Adipocyte (in vitro differentiated cells): ENCODE measurements around the gene ISCU.

Experiments used
- DNase-seq: peaks from one replicate; pipeline ENCODE4 v3.0.0-alpha.2; 2015; ENCODE audit warnings: low read depth
- H3K27me3 ChIP-seq: replicated peaks from 2 replicates; pipeline ENCODE4 v1.7.0; 2013; ENCODE audit warnings: mild to moderate bottlenecking, low read length, moderate library complexity; ENCODE audit not compliant: control insufficient read depth, insufficient read depth
- H3K36me3 ChIP-seq: 2 replicates; pipeline ENCODE4 v1.7.0; 2013; ENCODE audit warnings: low read length, mild to moderate bottlenecking, moderate library complexity; ENCODE audit not compliant: control insufficient read depth, insufficient read depth, severe bottlenecking
- H3K4me1 ChIP-seq: 2 replicates; pipeline ENCODE4 v1.7.0; 2013; ENCODE audit warnings: mild to moderate bottlenecking, low read length, moderate library complexity; ENCODE audit not compliant: control insufficient read depth, insufficient read depth
- H3K4me3 ChIP-seq: 2 replicates; pipeline ENCODE4 v1.7.0; 2013; ENCODE audit warnings: mild to moderate bottlenecking, low read length, moderate library complexity
- H3K9ac ChIP-seq: 2 replicates; pipeline ENCODE4 v1.7.0; 2013; ENCODE audit warnings: mild to moderate bottlenecking, low read length, moderate library complexity
- H3K9me3 ChIP-seq: 2 replicates; pipeline ENCODE4 v1.7.0; 2013; ENCODE audit warnings: mild to moderate bottlenecking, low read length, moderate library complexity; ENCODE audit not compliant: control insufficient read depth

The ISCU gene

DNA sequence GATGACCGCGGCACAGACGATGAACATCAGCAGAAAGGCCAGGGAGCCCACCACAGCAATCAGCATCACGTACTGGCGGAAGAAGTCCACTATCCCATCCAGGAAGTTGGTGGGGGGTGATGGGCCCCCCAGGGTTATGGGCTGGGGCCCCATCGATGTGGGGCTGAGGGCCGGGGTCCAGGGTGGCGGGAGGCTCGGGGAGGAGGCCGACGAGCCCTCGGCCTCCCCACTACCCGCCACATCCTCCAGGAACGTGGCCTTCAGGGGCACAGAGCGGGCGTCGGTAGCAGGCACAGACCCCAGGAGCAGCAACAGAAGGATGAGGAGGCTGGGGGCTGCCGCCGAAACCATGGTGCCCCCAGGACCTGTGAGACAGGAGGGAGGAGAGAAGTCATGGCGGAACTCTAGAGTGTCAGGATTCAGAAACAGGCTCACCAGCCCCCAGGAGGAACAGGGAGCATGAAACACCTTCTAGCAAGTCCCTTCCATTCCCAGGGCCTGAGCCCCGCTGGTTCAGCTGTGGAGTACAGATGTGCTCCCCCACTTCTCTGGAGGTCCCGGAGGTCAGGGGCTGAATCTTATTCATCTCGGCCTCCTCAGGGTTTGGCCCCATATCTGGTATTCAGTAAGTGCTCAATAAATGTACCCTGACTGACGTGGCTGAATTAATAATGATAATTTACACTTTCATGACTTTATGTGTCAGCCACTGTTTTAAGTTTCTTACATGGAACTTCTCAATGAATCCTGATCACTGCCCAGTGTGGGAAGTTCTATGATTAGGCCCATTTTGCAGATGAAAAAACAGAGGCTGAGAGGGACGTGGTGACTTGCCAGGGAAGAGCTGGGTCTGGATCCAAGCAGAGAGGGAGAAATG is 29.9 kb downstream of the ISCU start:
- no peaks in the 10 kb centered on the region for H3K27me3 ChIP-seq
- peaks cover 52% of the 10 kb centered on the region for H3K4me1 ChIP-seq
- DNase-seq: no peak
- H3K4me3 ChIP-seq: no peak overlapping the region
- no peaks in the 10 kb centered on the region for H3K9me3 ChIP-seq
- peaks cover 36% of the 10 kb centered on the region for H3K36me3 ChIP-seq
- H3K9ac ChIP-seq: no peak overlapping the region

DNA sequence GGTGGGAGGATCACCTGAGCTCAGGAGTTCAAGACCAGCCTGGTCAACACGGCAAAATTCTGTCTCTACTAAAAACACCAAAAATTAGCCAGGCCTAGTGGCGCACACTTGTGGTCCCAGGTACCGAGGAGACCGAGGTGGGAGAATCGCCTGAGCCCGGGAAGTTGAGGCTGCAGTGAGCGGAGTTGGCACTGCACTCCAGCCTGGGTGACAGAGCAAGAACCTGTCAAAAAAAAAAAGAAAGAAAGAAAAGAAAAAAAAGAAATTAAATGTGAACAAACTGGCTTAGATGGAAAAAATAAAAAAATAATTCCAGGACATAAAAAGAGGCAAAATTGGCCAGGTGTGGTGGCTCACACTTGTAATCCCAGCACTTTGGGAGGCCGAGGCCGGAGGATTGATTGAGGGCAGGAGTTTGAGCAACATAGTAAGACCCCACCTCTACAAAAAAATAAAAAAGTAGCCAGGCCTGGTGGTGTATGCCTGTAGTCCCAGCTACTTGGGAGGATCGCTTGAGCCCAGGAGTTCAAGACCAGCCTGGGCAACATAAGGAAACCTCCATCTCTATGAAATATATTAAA is 32.0 kb downstream of the ISCU start:
- Histone ChIP-seq H3K4me1 (peaks cover 50% of the 10 kb centered on the region), H3K36me3 (peaks cover 36% of the 10 kb centered on the region), H3K9ac (peak overlapping the region; percentile 97), H3K4me3 (peak overlapping the region; percentile 94), H3K27me3 (no peaks in the 10 kb centered on the region), H3K9me3 (no peaks in the 10 kb centered on the region)
- no peak for DNase-seq

DNA sequence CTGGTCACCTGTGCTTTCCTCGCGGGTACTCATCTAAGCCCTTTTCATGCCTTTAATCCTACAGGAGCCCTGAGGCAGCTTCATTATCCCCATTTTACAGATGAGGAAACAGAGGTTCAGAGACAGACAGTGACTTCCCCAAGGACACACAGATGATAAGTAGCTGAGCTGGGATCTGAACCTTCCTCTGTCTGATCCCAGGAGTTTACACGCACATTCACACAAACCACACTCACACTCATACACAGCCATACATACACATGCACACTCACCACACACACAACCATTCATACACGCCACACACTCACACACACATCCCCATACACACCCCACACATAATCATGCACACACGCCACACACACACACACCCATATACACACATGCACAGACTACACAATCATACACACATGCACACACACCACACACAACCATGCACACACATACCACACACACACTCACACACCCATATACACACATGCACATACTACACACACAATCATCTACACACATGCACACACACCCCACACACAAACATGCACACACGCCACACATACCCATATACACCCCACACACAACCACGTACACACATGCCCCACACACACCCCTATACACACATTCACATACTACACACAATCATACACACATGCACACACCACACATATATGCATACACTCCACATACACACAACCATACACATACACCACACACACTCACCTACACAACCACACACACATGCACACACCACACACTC is 32.7 kb downstream of the ISCU start:
- Histone ChIP-seq H3K9me3 (no peaks in the 10 kb centered on the region), H3K9ac (peak overlapping the region; percentile 97), H3K27me3 (no peaks in the 10 kb centered on the region), H3K36me3 (peaks cover 36% of the 10 kb centered on the region), H3K4me1 (peaks cover 43% of the 10 kb centered on the region), H3K4me3 (peak overlapping the region; percentile 94)
- DNase-seq: no peak

DNA sequence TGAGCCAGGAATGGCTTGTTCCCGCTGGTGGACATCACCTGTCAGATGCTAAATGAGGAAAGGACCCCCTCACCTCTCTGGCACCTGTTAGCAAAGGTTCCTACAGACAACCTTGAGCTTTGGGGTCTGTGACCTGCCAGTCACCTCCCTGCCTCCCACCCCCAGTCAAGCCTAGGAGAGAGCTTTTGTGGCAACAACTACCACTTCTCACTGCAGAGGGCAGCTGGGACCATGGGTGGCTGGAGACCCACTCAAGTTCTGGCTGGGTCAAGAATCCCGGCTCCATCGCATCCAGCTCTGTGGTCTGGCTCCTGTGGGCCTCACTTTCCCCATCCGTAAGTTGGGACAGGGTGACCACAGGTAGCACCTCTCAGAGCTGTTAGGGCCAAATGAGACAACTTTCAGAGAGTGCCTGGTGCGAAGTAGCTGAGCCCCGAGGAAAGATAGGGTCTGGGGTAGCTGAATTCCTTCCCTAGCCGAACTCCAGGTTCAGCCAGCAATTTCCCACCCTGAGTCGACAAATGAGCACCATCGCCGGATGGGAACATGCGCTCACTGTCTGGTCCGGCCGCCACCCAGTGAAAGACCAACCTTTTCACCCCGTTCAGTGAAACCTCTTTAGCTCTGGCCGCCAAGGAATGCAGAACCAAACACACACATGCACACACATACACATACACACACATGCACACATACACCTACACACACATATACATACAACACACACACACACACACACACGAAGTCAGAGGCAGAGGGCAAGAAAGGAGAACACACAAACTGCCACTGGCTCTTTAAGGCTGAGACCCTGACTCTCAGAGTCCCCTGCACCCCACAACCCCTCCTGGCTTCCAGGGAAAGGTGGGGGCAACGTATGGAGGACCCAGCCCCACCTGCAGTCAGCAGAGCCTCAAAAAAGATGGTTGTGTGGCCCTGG is 33.6 kb downstream of the ISCU start:
- DNase-seq: peak; percentile 45
- H3K9ac ChIP-seq: peak overlapping the region; percentile 97
- peak overlapping the region; percentile 94 for H3K4me3 ChIP-seq
- peaks cover 35% of the 10 kb centered on the region for H3K36me3 ChIP-seq
- peaks cover 35% of the 10 kb centered on the region for H3K4me1 ChIP-seq
- H3K27me3 ChIP-seq: no peaks in the 10 kb centered on the region
- H3K9me3 ChIP-seq: no peaks in the 10 kb centered on the region

DNA sequence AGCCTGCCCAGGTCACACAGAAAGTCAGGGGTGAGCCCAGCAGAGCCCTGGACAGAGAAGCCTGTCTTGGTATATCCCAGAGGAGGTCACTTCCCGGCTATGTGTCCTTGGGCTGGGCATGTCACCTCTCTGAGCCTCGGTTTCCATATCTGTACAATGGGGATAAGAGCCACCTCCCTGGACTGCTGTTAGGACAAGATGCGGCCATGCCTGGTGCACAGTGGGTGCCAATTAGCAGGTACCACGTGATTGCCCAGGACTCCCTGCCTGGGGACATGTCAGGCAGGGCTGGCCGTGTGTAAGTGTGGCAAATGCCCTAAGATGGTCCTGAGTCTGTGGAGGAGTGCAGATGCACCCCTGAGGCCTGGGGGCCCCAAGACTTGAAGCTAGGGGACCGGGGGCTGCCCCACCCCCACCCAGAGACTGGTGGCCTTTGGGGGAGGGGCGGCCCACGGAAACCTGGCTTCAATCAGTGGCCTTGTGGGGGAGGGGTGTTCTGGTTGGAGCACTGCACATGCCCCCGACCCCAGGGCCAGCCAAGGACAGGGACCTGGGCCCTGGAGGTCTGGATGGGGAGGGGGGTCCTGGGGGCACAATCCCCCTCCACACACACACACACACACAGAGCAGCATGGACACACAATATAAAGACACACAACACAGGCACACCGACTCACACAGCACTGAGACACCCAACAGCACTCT is 34.6 kb downstream of the ISCU start:
- Histone ChIP-seq H3K9ac (peak overlapping the region; percentile 97), H3K4me3 (peak overlapping the region; percentile 94), H3K4me1 (peaks cover 33% of the 10 kb centered on the region), H3K9me3 (no peaks in the 10 kb centered on the region), H3K27me3 (no peaks in the 10 kb centered on the region), H3K36me3 (peaks cover 25% of the 10 kb centered on the region)
- DNase-seq: peak; percentile 51

DNA sequence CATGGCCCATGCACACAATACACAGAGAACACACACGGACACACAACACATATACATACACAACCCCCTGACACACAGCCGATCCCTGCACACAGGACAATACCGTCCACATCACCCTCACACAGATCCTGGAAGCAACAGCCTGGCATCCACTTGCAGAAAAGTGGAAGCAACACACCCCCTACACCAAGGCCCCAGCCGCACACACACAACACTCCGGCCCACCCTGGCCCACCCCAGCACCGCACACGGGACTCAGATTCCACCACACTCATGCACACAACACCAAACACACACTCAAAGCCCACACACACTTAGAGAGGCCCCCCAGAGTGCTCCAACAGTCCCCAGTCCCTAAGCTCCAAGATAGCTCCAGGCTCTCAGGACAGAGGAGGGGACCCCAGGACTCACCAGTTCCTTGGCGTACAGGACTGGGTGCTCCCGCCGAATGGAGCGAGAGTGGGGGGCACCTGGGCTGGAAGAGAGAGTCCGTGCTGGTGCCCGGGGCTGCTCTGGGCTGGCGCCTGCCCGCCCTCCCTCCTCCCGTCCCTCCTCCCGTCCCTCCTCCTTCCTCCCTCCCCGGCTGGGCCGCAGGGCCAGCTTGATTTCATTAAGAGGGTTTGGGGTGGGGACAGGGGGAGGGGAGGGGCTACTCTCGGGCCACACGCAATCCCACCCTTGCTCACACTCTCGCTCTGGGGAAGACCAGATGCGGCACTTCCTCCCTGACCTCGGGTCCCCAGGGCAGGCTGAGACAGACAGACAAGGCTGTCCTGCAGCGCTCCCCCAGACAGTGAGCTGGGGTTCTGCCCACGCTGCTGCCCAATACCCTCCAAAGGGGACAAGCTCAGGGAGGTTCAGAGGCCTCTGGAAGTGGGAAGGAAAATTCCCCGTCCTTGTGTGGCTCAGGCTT is 35.4 kb downstream of the ISCU start, which contains the start of gene TMEM119:
TSS of gene TMEM119 (minus strand) at position 526 of the 913 bp plus-strand sequence. CDS start 5,701 bp downstream, outside the sequence.
- Histone ChIP-seq H3K9me3 (no peaks in the 10 kb centered on the region), H3K27me3 (no peaks in the 10 kb centered on the region), H3K36me3 (peaks cover 17% of the 10 kb centered on the region), H3K9ac (peak within 1 kb of the TSS; percentile 97), H3K4me3 (peak within 1 kb of the TSS; percentile 94), H3K4me1 (peaks cover 33% of the 10 kb centered on the region)
- peak; percentile 88 for DNase-seq

DNA sequence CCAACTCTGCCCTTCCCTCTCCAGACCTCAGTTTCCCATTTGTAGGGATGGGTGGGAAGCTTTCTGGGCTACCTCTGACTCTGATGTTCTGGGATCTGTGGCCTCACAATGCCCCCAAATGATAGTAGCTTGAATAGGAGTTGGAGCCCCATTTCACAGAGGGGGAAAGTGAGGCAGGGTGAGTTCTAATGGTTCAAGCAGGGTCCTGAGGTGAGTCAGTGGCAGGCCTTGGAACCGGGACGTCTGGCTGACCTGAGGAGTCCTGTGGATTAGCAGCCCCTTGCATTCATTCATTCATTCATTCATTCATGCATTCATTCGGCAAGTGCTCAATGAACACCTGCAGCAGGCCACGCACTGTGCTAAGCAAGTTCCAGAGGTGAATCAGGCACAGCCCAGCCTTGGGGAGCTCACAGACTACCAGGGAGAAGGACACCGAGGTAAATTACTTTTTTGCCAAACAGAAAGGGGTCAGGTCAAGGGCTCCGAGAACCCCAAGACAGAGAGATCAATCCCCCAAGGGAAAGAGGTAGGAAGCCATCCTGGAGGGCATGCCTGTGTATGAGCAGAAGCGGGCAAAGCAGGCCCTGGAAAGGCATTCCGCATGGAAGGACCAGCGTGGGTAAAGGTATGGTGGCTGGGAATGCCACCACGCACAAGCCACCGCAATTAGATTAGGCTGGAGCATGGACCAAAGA is 36.3 kb downstream of the ISCU start:
- no peak for DNase-seq
- H3K9me3 ChIP-seq: no peaks in the 10 kb centered on the region
- H3K27me3 ChIP-seq: no peaks in the 10 kb centered on the region
- H3K4me3 ChIP-seq: peak overlapping the region; percentile 65
- peak overlapping the region; percentile 77 for H3K9ac ChIP-seq
- H3K36me3 ChIP-seq: peaks cover 8% of the 10 kb centered on the region
- H3K4me1 ChIP-seq: peaks cover 27% of the 10 kb centered on the region

DNA sequence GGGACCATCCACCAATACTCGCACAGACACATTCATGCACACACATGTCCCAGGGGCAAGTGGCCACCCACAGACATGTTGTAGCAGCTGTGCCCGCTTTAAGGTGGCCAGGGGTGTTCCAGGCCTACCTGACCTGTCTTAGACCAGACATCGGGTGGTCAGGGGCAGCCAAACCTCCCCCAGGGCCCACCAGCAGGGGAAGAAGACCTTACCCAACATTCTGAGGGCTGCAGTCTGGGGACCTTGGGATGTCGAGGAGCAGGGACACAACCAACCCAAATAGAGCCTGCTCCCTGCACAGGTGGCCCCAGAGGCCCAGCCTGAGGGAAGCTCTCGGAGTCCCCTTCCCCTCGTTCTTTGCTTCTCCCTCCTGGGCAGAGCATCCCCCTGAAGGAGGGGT is 37.1 kb downstream of the ISCU start:
- H3K36me3 ChIP-seq: no peaks in the 10 kb centered on the region
- no peaks in the 10 kb centered on the region for H3K27me3 ChIP-seq
- H3K9me3 ChIP-seq: no peaks in the 10 kb centered on the region
- DNase-seq: no peak
- no peak overlapping the region for H3K9ac ChIP-seq
- peaks cover 19% of the 10 kb centered on the region for H3K4me1 ChIP-seq
- H3K4me3 ChIP-seq: no peak overlapping the region

DNA sequence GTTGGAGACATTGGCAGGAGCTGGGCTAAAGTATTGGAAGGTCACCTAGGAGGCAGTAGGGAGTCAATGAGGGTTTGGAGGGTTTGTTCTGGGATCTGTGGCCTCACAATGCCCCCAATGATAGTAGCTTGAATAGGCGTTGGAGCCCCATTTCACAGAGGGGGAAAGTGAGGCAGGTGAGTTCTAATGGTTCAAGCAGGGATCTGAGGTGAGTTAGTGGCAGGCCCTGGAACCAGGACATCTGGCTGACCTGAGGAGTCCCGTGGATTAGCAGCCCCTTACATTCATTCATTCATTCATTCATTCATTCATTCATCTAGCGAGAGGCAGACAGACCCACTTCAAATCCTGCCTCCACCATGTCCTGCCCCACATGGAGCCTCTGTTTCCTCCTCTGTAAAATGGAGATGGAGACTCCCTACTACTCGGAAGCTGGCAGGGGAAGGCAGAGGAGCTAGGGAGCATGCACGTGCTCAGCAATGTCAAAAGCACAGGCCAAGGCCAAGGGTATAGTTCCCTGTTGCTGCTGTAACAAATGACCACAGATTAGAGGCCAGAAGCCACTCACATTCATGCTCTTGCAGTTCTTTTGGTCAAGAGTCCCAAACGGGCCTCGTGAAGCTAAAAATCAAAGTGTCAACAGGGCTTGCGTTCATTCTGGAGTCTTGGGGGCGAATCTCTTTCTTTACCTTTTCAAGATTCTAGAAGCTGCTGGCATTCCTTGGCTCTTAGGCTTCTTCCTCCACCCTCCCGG is 37.7 kb downstream of the ISCU start:
- Histone ChIP-seq H3K9me3 (no peaks in the 10 kb centered on the region), H3K9ac (no peak overlapping the region), H3K4me1 (peaks cover 19% of the 10 kb centered on the region)

More for the DNA sequence above, 37.7 kb downstream of the ISCU start:
- H3K27me3 ChIP-seq: no peaks in the 10 kb centered on the region
- no peak for DNase-seq
- no peaks in the 10 kb centered on the region for H3K36me3 ChIP-seq
- H3K4me3 ChIP-seq: no peak overlapping the region
